Measurements from ENCODE around the gene MTMR10. TPM values are rescaled to one million over a fixed set of nuclear protein-coding genes. Genes with fewer than 3 reads are reported as not detected.

Gene MTMR10
- total and polyA plus RNA-seq, 2 donors (not counting 3 experiments of a cell fraction or from before 2014, with no cell fraction given), result 48.3 to 88.5 TPM

DNA sequence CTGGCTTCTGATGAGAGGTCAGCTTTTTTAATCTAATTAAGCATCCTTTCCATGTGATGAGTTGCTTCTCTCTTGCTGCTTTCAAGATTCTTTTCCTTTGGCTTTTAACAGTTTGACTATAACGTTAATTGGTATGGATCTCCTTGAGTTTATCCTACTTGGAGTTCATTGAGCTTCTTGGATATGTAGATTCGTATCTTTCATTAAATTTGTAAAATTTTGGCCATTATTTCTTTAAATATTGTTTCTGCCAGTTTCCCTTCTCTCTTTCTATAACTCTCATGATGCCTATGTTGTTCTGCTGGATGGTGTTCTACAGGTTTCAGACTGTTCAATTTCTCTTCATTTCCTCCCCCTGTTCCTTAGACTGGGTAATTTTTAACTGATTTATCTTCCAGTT lies 21.0 kb upstream of the MTMR10 start:
- Histone ChIP-seq H3K9ac (replicated peaks; ENCODE audit: extremely low read depth, insufficient read depth, low read length) (no peak overlapping the region), H3K4me1 (ENCODE audit: control insufficient read depth, extremely low read depth, insufficient read depth, low read length) (no peaks in the 10 kb centered on the region), H3K27me3 (ENCODE audit: control insufficient read depth in 2 of 2, insufficient read depth in 2 of 2, low read length in 2 of 2) (no peaks in the 10 kb centered on the region), H3K9me3 (replicated peaks; ENCODE audit: control insufficient read depth, insufficient read depth, low read length) (no peaks in the 10 kb centered on the region), H3K36me3 (ENCODE audit: control insufficient read depth in 2 of 2, extremely low read depth in 1 of 2, insufficient read depth in 2 of 2, low read length in 2 of 2) (no peaks in the 10 kb centered on the region), H3K4me2 (ENCODE audit: insufficient read depth, low read length) (no peak overlapping the region), H3K9me1 (replicated peaks; ENCODE audit: control insufficient read depth, extremely low read depth, insufficient read depth, low read length) (no peaks in the 10 kb centered on the region), H4K20me1 (replicated peaks; ENCODE audit: control insufficient read depth, extremely low read depth, insufficient read depth, low read length) (no peaks in the 10 kb centered on the region), H3K4me3 (replicated peaks in 1 of 3; ENCODE audit: insufficient read depth in 1 of 3, low read depth in 1 of 3, low read length in 3 of 3) (no peak overlapping the region), H3K27ac (ENCODE audit: insufficient read depth, low read depth, low read length) (no peak overlapping the region), H2AFZ (ENCODE audit: low read depth, low read length) (no peak overlapping the region), H3K79me2 (ENCODE audit: control insufficient read depth, insufficient read depth, low read length) (no peaks in the 10 kb centered on the region)
- TF ChIP-seq JUN (IDR thresholded peaks at IDR 0.05; ENCODE audit: borderline replicate concordance, insufficient read depth, insufficient read length, low read depth) (no peak), MYC (IDR thresholded peaks at IDR 0.05; ENCODE audit: low read depth, low read length) (no peak), POLR2A (IDR thresholded peaks at IDR 0.05; ENCODE audit: low read depth, low read length) (no peak), EZH2 (IDR thresholded peaks at IDR 0.05; ENCODE audit: borderline replicate concordance, low read depth, low read length, severe bottlenecking) (no peak), FOS (IDR thresholded peaks at IDR 0.05; ENCODE audit: borderline replicate concordance, insufficient read depth, low read length) (no peak), POLR2AphosphoS5 (IDR thresholded peaks at IDR 0.05; ENCODE audit: insufficient read depth, low read depth, low read length) (no peak), GATA2 (IDR thresholded peaks at IDR 0.05; ENCODE audit: insufficient read depth, insufficient read length, low read depth, low read length) (no peak)
- TF ChIP-seq, protein P1, sequence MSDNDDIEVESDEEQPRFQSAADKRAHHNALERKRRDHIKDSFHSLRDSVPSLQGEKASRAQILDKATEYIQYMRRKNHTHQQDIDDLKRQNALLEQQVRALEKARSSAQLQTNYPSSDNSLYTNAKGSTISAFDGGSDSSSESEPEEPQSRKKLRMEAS (IDR thresholded peaks at IDR 0.05; ENCODE audit: insufficient read depth, insufficient read length), result no peak
- TF ChIP-seq, protein P2, sequence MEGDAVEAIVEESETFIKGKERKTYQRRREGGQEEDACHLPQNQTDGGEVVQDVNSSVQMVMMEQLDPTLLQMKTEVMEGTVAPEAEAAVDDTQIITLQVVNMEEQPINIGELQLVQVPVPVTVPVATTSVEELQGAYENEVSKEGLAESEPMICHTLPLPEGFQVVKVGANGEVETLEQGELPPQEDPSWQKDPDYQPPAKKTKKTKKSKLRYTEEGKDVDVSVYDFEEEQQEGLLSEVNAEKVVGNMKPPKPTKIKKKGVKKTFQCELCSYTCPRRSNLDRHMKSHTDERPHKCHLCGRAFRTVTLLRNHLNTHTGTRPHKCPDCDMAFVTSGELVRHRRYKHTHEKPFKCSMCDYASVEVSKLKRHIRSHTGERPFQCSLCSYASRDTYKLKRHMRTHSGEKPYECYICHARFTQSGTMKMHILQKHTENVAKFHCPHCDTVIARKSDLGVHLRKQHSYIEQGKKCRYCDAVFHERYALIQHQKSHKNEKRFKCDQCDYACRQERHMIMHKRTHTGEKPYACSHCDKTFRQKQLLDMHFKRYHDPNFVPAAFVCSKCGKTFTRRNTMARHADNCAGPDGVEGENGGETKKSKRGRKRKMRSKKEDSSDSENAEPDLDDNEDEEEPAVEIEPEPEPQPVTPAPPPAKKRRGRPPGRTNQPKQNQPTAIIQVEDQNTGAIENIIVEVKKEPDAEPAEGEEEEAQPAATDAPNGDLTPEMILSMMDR (IDR thresholded peaks at IDR 0.05; ENCODE audit: extremely low read depth in 1 of 2, insufficient read depth in 1 of 2, low read depth in 1 of 2, low read length in 2 of 2), result no peak
- CTCF ChIA-PET, result no interaction called here
- dilution Hi-C loops (cut with MboI; ENCODE audit: extremely low pct_ligation_motif_present, low sequenced_read_pairs), result no loop called here
- FAIRE-seq, result no peak
- no peak for DNase-seq (ENCODE audit: low read depth, low spot score)
- POLR2A ChIA-PET, result no interaction called here
- intact Hi-C loops (cut with micrococcal nuclease), result no loop called here
- no TSS peak for BruUV-seq (replicated peaks)
